PC-9 (cell line): ENCODE data around the gene TECPR1.

Experiments used
- EZH2 ChIP-seq: fragments of 200-600 bp; sonication (generic); IDR thresholded peaks from 2 replicates; pipeline ENCODE4 v1.8.0; 2017; ENCODE audit warnings: antibody characterized with exemption, low read depth
- TF ChIP-seq, protein P1 (sequence below): fragments of 200-600 bp; sonication (generic); conservative IDR thresholded peaks from 2 replicates; pipeline ENCODE4 v1.6.1; 2017; ENCODE audit warnings: mixed run types, antibody characterized with exemption, mild to moderate bottlenecking, moderate library complexity

- TF ChIP-seq EZH2 = no peak
- TF ChIP-seq, protein P1, sequence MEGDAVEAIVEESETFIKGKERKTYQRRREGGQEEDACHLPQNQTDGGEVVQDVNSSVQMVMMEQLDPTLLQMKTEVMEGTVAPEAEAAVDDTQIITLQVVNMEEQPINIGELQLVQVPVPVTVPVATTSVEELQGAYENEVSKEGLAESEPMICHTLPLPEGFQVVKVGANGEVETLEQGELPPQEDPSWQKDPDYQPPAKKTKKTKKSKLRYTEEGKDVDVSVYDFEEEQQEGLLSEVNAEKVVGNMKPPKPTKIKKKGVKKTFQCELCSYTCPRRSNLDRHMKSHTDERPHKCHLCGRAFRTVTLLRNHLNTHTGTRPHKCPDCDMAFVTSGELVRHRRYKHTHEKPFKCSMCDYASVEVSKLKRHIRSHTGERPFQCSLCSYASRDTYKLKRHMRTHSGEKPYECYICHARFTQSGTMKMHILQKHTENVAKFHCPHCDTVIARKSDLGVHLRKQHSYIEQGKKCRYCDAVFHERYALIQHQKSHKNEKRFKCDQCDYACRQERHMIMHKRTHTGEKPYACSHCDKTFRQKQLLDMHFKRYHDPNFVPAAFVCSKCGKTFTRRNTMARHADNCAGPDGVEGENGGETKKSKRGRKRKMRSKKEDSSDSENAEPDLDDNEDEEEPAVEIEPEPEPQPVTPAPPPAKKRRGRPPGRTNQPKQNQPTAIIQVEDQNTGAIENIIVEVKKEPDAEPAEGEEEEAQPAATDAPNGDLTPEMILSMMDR = no peak
Observed at GRCh38 chr7:98231493-98232262, 20.4 kb downstream of the TECPR1 start.
